Panc1 (cell line): ENCODE results near the gene DLG3. TPM values are rescaled to one million over a fixed set of nuclear protein-coding genes. Genes with fewer than 3 reads are reported as not detected.

Source experiments
- ATAC-seq: fragments of 200-7000 bp; cut with Tn5 transposase; 2 replicates; pipeline ENCODE4 v1.9.1; 2020; ENCODE audit warnings: mild to moderate bottlenecking, moderate library complexity
- BruUV-seq: library from RNA; stranded (reverse); fragments of 400-500 nt; replicated peaks from 2 replicates; lab custom pipeline; 2021; lab: Mats Ljungman, UMichigan
- CTCF ChIA-PET: fragments of 300-600 bp; sonication (Branson Sonifier 250); formaldehyde crosslinking; loops from one replicate; lab custom pipeline; 2022; ENCODE audit warnings: antibody characterized with exemption; lab: Charles Lee
- POLR2A ChIA-PET: fragments of 300-600 bp; sonication (Branson Sonifier 250); formaldehyde crosslinking; loops from one replicate; lab custom pipeline; 2022; ENCODE audit warnings: antibody characterized with exemption; lab: Charles Lee
- DNase-seq: peaks from one replicate; pipeline ENCODE4 v3.0.0-alpha.2; 2010; ENCODE audit warnings: low read depth, low spot score
- H3K27ac ChIP-seq: 2 replicates; pipeline ENCODE4 v1.5.1; 2011; ENCODE audit warnings: mild to moderate bottlenecking, low read length, inconsistent platforms
- H3K27me3 ChIP-seq: fragments of 200-500 bp; sonication (Bioruptor generic); 2 replicates; pipeline ENCODE4 v1.6.0; 2014; ENCODE audit warnings: low read length, inconsistent platforms; ENCODE audit not compliant: control insufficient read depth, insufficient read depth
- H3K36me3 ChIP-seq: fragments of 200-500 bp; sonication (Bioruptor generic); 2 replicates; pipeline ENCODE4 v1.5.1; 2014; ENCODE audit warnings: inconsistent platforms, mild to moderate bottlenecking, low read length, moderate library complexity; ENCODE audit not compliant: control insufficient read depth, insufficient read depth
- H3K4me1 ChIP-seq: 2 replicates; pipeline ENCODE4 v1.5.1; 2011; ENCODE audit warnings: inconsistent platforms, mild to moderate bottlenecking, low read length, moderate library complexity; ENCODE audit not compliant: control insufficient read depth, insufficient read depth
- H3K4me3 ChIP-seq, 2 experiments: 2 replicates each; pipeline ENCODE4 v1.5.1; 2011 to 2012; ENCODE audit warnings: low read depth in 2 of 2, low read length in 2 of 2, mild to moderate bottlenecking in 2 of 2, inconsistent platforms in 1 of 2, moderate library complexity in 1 of 2
- H3K9me3 ChIP-seq: fragments of 200-500 bp; sonication (Bioruptor generic); 2 replicates; pipeline ENCODE4 v1.5.1; 2014; ENCODE audit warnings: low read depth, mild to moderate bottlenecking, inconsistent platforms, low read length, moderate library complexity; ENCODE audit not compliant: control insufficient read depth, insufficient read depth
- CTCF ChIP-seq: fragments of 450-650 bp; IDR thresholded peaks from 2 replicates; pipeline ENCODE4 v1.5.1; 2017; ENCODE audit warnings: mild to moderate bottlenecking
- POLR2AphosphoS5 ChIP-seq: IDR thresholded peaks from 2 replicates; pipeline ENCODE4 v1.6.1; 2012; ENCODE audit warnings: mild to moderate bottlenecking, low read depth, low read length, moderate library complexity
- REST ChIP-seq, 2 experiments: IDR thresholded peaks; 2 replicates each; pipeline ENCODE4 v1.6.1; 2011 to 2012; ENCODE audit warnings: low read depth in 2 of 2, control low read depth in 1 of 2, low read length in 1 of 2, mild to moderate bottlenecking in 1 of 2, moderate library complexity in 1 of 2; ENCODE audit not compliant: insufficient read depth in 1 of 2
- SIN3A ChIP-seq: IDR thresholded peaks from 2 replicates; pipeline ENCODE4 v1.6.1; 2012; ENCODE audit warnings: low read depth, mild to moderate bottlenecking, low read length, moderate library complexity, borderline replicate concordance; ENCODE audit not compliant: insufficient read depth
- TCF7L2 ChIP-seq: IDR thresholded peaks from 2 replicates; pipeline ENCODE4 v1.6.1; 2011; ENCODE audit warnings: mild to moderate bottlenecking, low read depth, low read length, inconsistent platforms
- in situ Hi-C: cut with HindIII; loops from 2 replicates; pipeline ENCODE4 v1.10.0; 2016; ENCODE audit warnings: low sequenced_read_pairs, low pct_unique_long_range_greater_than_20kb
- intact Hi-C: fragments of 100-400 bp; cut with micrococcal nuclease; formaldehyde crosslinking; loops from one replicate; pipeline ENCODE4 v1.10.0; 2022; ENCODE audit not compliant: unreplicated experiment
- total RNA-seq: library from RNA; stranded (reverse); gene quantifications from one replicate; pipeline ENCODE4 v1.2.1, GENCODE V29; 2021; ENCODE audit not compliant: unreplicated experiment

DLG3 gene
- total RNA-seq, 1 experiment from 2014 or later = 3.0 TPM

- Histone ChIP-seq H3K27me3 (no peaks in the 10 kb centered on the region), H3K4me1 (no peaks in the 10 kb centered on the region), H3K9me3 (no peaks in the 10 kb centered on the region), H3K4me3 (no peak within 1 kb of the TSS), H3K36me3 (no peaks in the 10 kb centered on the region), H3K27ac (no peak within 1 kb of the TSS)
- CTCF ChIA-PET = no interaction called here
- ATAC-seq (peak; percentile 78), DNase-seq (no peak)
- TF ChIP-seq REST (IDR thresholded peaks at IDR 0.05; ENCODE audit: insufficient read depth in 1 of 2, low read depth in 2 of 2, low read length in 1 of 2) (no peak), CTCF (peak; percentile 60)
- POLR2A ChIA-PET = interaction anchor here (0.6 kb wide), 1 partner anchor 943 kb away, joined by 9 read pairs; the partner anchor contains the start of gene TAF1
- in situ Hi-C loops (no loop called here), intact Hi-C loops (no loop called here)
- no TSS peak for BruUV-seq
Measured at GRCh38 chrX:70422851-70423341, 21.7 kb upstream of the DLG3 start, which contains the start of gene GDPD2. Gene GDPD2, plus strand, starts transcription at chrX:70423314. Its CDS starts 1,671 bp downstream, at chrX:70424985.

GRCh38 chrX:70423936-70424675 is 20.5 kb upstream of the DLG3 start:
- 0 out of 2 replicates have a peak, but pooled peaks have one; percentile 13 for ATAC-seq
- CTCF ChIA-PET = no interaction called here
- in situ Hi-C loops = no loop called here
- Histone ChIP-seq H3K36me3 (no peaks in the 10 kb centered on the region), H3K4me1 (no peaks in the 10 kb centered on the region), H3K27me3 (no peaks in the 10 kb centered on the region), H3K9me3 (no peaks in the 10 kb centered on the region), H3K27ac (no peak overlapping the region), H3K4me3 (no peak overlapping the region)
- BruUV-seq = no TSS peak
- no peak for TF ChIP-seq SIN3A
- no peak for TF ChIP-seq REST (IDR thresholded peaks at IDR 0.05; ENCODE audit: insufficient read depth in 1 of 2, low read depth in 2 of 2, low read length in 1 of 2)
- TF ChIP-seq CTCF = no peak
- TF ChIP-seq POLR2AphosphoS5 = no peak
- TF ChIP-seq TCF7L2 = no peak
- intact Hi-C loops = no loop called here
- DNase-seq = no peak
- POLR2A ChIA-PET = no interaction called here
